ENCODE measurements around the gene HOXB4. TPM values are rescaled to one million over a fixed set of nuclear protein-coding genes. Genes with fewer than 3 reads are reported as not detected.

The HOXB4 gene
- total RNA-seq, 1 donor from 2014 or later: not detected

DNA sequence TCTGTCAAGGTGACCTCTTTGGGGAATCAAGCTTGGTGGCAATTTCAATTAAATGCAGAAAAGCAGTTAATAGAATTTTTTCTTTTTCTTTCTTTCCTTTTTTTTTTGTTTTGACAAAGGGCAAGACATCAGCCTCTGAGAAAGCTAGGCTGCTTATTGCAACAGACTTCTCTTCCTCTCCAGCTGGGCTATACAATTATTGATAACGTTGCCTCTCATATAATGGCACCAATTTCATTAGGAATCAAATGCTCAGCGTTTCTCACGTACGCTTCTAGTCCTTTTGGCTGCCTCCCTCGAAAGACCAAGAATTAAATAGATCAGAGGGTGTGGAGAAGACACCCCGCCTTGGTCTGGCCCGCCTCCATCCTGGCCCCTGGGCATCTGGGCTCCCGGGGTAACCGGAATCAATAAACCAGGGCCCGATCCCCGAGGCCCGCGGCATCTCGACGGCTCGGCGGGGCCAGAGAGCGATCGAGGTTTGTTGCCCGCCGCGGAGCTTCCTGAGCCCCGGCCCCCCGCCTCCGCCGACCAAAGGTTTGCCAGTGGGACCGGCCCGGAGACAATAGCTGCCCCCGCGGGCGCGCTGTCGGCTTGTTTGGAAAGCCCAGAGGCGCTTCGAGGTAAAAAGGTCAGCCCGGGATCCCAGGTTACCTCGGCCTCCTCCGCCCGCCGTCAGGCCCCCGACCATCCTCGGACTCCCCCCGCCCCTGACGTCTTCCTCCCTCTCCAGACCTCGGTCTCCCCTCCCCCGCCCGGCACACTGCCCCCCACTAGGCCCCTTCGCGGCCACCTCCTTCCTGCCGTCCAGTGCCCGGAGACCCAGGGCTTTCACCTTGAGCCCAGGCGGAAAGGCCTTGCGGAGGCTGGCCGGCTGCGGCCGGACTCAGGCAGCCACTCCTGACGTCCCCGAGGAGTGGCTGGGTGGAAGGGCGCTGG lies 51.3 kb downstream of the HOXB4 start:
- Mint-ChIP-seq H3K4me1 (ENCODE audit: low read depth) (no peaks in the 10 kb centered on the region), H3K4me3 (ENCODE audit: unreplicated experiment) (no peak overlapping the region), H3K36me3 (ENCODE audit: low read depth) (no peaks in the 10 kb centered on the region), H3K9me3 (ENCODE audit: low read depth) (no peaks in the 10 kb centered on the region), H3K27me3 (ENCODE audit: low read depth) (peaks cover 82% of the 10 kb centered on the region), H3K27ac (ENCODE audit: unreplicated experiment) (no peak overlapping the region)
- no peak for DNase-seq (ENCODE audit: low spot score)
- TF ChIP-seq CTCF (IDR thresholded peaks at IDR 0.05): no peak

Other genes starting within 250 kb of the HOXB4 start
- gene SKAP1, start 148.1 kb downstream of the HOXB4 start, total RNA-seq: not detected in 3 replicates
- gene HOXB1, start 47.3 kb downstream of the HOXB4 start, total RNA-seq: not detected in 3 replicates
- 0.72 TPM in 2 of 3 replicates, not detected in the other for gene HOXB2, start 33.2 kb downstream of the HOXB4 start, total RNA-seq
- gene HOXB3, start 11.9 kb upstream of the HOXB4 start, total RNA-seq: 0.18 to 0.57 TPM in 2 of 3 replicates, not detected in the other
- gene HOXB5, start 15.4 kb upstream of the HOXB4 start, total RNA-seq: not detected in 3 replicates
- not detected in 3 replicates for gene HOXB6, start 26.6 kb upstream of the HOXB4 start, total RNA-seq
- gene HOXB7, start 32.7 kb upstream of the HOXB4 start, total RNA-seq: not detected in 3 replicates
- not detected in 3 replicates for gene HOXB8, start 36.9 kb upstream of the HOXB4 start, total RNA-seq
- 0.20 TPM in 1 of 3 replicates, not detected in the others for gene HOXB9, start 48.0 kb upstream of the HOXB4 start, total RNA-seq
- gene PRAC1, start 144.2 kb upstream of the HOXB4 start, total RNA-seq: not detected in 3 replicates
- not detected in 3 replicates for gene PRAC2, start 144.8 kb upstream of the HOXB4 start, total RNA-seq
- gene HOXB13, start 150.4 kb upstream of the HOXB4 start, total RNA-seq: 0.19 TPM in 1 of 3 replicates, not detected in the others
- not detected in 3 replicates for gene TTLL6, start 238.9 kb upstream of the HOXB4 start, total RNA-seq

Measured in chondrocyte (in vitro differentiated cells).